B cell (primary cell): ENCODE results near the gene LIME1. TPM values are rescaled to one million over a fixed set of nuclear protein-coding genes. Genes with fewer than 3 reads are reported as not detected.

Source experiments
- ATAC-seq: fragments of 200-7000 bp; cut with Tn5 transposase; one replicate; pipeline ENCODE4 v1.10.0; 2021; ENCODE audit warnings: low read depth, mild to moderate bottlenecking, moderate number of reproducible peaks, moderate library complexity
- CTCF ChIA-PET: fragments of 350-600 bp; sonication (Branson Sonifier 250); formaldehyde crosslinking; loops from one replicate; lab custom pipeline; 2021; ENCODE audit warnings: antibody characterized with exemption, inconsistent platforms; lab: Charles Lee
- POLR2A ChIA-PET: fragments of 350-600 bp; sonication (Branson Sonifier 250); formaldehyde crosslinking; loops from one replicate; lab custom pipeline; 2021; ENCODE audit warnings: antibody characterized with exemption; lab: Charles Lee
- DNase-seq: peaks from one replicate; pipeline ENCODE4 v3.0.0; 2013
- H2AFZ ChIP-seq: 2 replicates; pipeline ENCODE4 v1.6.1; 2012; ENCODE audit warnings: mild to moderate bottlenecking, low read depth, low read length; ENCODE audit not compliant: insufficient read depth, poor library complexity, severe bottlenecking
- H3K27ac ChIP-seq, 2 donors: 1 replicate in 1 of 2; 2 replicates in 1 of 2; pipeline ENCODE4 v1.5.1; 2012 to 2013; ENCODE audit warnings: low read length in 2 of 2, mild to moderate bottlenecking in 2 of 2, moderate library complexity in 1 of 2
- H3K27me3 ChIP-seq, 4 experiments: fragments of 200-600 bp in 1 of 4; sonication (generic) in 1 of 4; replicated peaks in 1 of 4; 1 replicate in 2 of 4; 2 replicates in 2 of 4; pipeline versions ENCODE4 v1.6.1 to v1.7.0; 2013 to 2016; ENCODE audit warnings: low read length in 3 of 4, mild to moderate bottlenecking in 2 of 4, mixed read lengths in 1 of 4, moderate library complexity in 1 of 4; ENCODE audit not compliant: insufficient read depth in 4 of 4, control insufficient read depth in 3 of 4; ENCODE audit errors: control extremely low read depth in 1 of 4
- H3K36me3 ChIP-seq, 2 experiments: replicated peaks in 1 of 2; 1 replicate in 1 of 2; 2 replicates in 1 of 2; pipeline versions ENCODE4 v1.6.1 to v1.7.1; 2013; ENCODE audit warnings: low read length in 1 of 2; ENCODE audit not compliant: insufficient read depth in 2 of 2, control insufficient read depth in 1 of 2; ENCODE audit errors: control extremely low read depth in 1 of 2, extremely low read depth in 1 of 2
- H3K4me1 ChIP-seq, 2 donors: fragments of 200-600 bp in 1 of 2; sonication (generic) in 1 of 2; 1 replicate in 1 of 2; 2 replicates in 1 of 2; pipeline versions ENCODE4 v1.5.1 to v1.6.1; 2013 to 2017; ENCODE audit warnings: low read length in 2 of 2; ENCODE audit not compliant: control insufficient read depth in 2 of 2, insufficient read depth in 2 of 2
- H3K4me2 ChIP-seq: replicated peaks from 2 replicates; pipeline ENCODE3; 2012; ENCODE audit warnings: mild to moderate bottlenecking, low read depth, low read length; ENCODE audit not compliant: poor library complexity, severe bottlenecking
- H3K4me3 ChIP-seq, 5 experiments: fragments of 200-600 bp in 1 of 5; sonication (generic) in 1 of 5; 1 replicate in 3 of 5; 2 replicates in 2 of 5; pipeline versions ENCODE4 v1.5.1 to v1.7.0; 2011 to 2016; ENCODE audit warnings: low read length in 4 of 5, mild to moderate bottlenecking in 4 of 5, low read depth in 2 of 5, control low read depth in 1 of 5, moderate library complexity in 1 of 5; ENCODE audit not compliant: insufficient read depth in 1 of 5; ENCODE audit errors: control extremely low read depth in 1 of 5, extremely low read depth in 1 of 5
- H3K79me2 ChIP-seq: fragments of 200-600 bp; sonication (generic); one replicate; pipeline ENCODE4 v1.6.0; 2016; ENCODE audit warnings: low read length; ENCODE audit not compliant: control insufficient read depth, insufficient read depth
- H3K9ac ChIP-seq: fragments of 200-600 bp; sonication (generic); 2 replicates; pipeline ENCODE4 v1.6.1; 2017; ENCODE audit warnings: mild to moderate bottlenecking, low read length, moderate library complexity
- H3K9me3 ChIP-seq, 3 donors: one replicate each; pipeline versions ENCODE4 v1.6.1 to v1.7.1; 2013; ENCODE audit warnings: low read length in 2 of 3; ENCODE audit not compliant: control insufficient read depth in 2 of 3, insufficient read depth in 1 of 3; ENCODE audit errors: control extremely low read depth in 1 of 3
- H4K20me1 ChIP-seq: 2 replicates; pipeline ENCODE4 v1.6.0; 2012; ENCODE audit warnings: mild to moderate bottlenecking, low read length; ENCODE audit not compliant: insufficient read depth, control insufficient read depth, poor library complexity, severe bottlenecking
- H3K27ac Mint-ChIP-seq: one replicate; pipeline ENCODE4 v1.8.0; 2021; ENCODE audit warnings: mixed read lengths
- H3K27me3 Mint-ChIP-seq: one replicate; pipeline ENCODE4 v1.8.0; 2021; ENCODE audit warnings: mixed read lengths
- H3K4me1 Mint-ChIP-seq: one replicate; pipeline ENCODE4 v1.8.0; 2021; ENCODE audit warnings: mixed read lengths
- H3K4me3 Mint-ChIP-seq: one replicate; pipeline ENCODE4 v1.8.0; 2021; ENCODE audit warnings: mixed read lengths
- H3K9me3 Mint-ChIP-seq: one replicate; pipeline ENCODE4 v1.8.0; 2022; ENCODE audit warnings: mixed read lengths; ENCODE audit not compliant: insufficient read depth
- EZH2 ChIP-seq: IDR thresholded peaks from 2 replicates; pipeline ENCODE4 v1.6.1; 2012; ENCODE audit warnings: borderline replicate concordance, low read depth, mild to moderate bottlenecking, moderate library complexity, low read length; ENCODE audit not compliant: insufficient read depth, poor library complexity, severe bottlenecking
- WGBS: methylation state at CpG from one replicate; pipeline ENCODE4 v1.1.5; 2013; ENCODE audit warnings: missing lambda C conversion rate; ENCODE audit not compliant: insufficient coverage; 5-methylcytosine and 5-hydroxymethylcytosine counted together
- intact Hi-C: fragments of 100-400 bp; cut with micrococcal nuclease; formaldehyde crosslinking; loops from one replicate; pipeline ENCODE4 v1.10.0; 2022
- polyA plus RNA-seq: library from polyadenylated mRNA; depleted of rRNA; stranded (reverse); fragments of >200 nt; gene quantifications from 2 replicates; pipeline ENCODE4 v1.2.3, GENCODE V29; 2012
- total RNA-seq, 2 donors: library from RNA; stranded (reverse); fragments of 120-200 nt in 1 of 2; gene quantifications; 1 replicate in 1 of 2; 2 replicates in 1 of 2; pipeline versions ENCODE4 v1.2.3 to v1.2.4, GENCODE V29; 2013 to 2022
- TF ChIP-seq, protein P1 (sequence below): fragments of 200-600 bp; IDR thresholded peaks from one replicate; pipeline ENCODE4 v1.8.0; 2022; ENCODE audit warnings: antibody characterized with exemption, mild to moderate bottlenecking

LIME1 gene
- total and polyA plus RNA-seq, 2 donors (not counting 1 experiment from before 2014, with no cell fraction given) = 14.5 to 95.2 TPM

DNA sequence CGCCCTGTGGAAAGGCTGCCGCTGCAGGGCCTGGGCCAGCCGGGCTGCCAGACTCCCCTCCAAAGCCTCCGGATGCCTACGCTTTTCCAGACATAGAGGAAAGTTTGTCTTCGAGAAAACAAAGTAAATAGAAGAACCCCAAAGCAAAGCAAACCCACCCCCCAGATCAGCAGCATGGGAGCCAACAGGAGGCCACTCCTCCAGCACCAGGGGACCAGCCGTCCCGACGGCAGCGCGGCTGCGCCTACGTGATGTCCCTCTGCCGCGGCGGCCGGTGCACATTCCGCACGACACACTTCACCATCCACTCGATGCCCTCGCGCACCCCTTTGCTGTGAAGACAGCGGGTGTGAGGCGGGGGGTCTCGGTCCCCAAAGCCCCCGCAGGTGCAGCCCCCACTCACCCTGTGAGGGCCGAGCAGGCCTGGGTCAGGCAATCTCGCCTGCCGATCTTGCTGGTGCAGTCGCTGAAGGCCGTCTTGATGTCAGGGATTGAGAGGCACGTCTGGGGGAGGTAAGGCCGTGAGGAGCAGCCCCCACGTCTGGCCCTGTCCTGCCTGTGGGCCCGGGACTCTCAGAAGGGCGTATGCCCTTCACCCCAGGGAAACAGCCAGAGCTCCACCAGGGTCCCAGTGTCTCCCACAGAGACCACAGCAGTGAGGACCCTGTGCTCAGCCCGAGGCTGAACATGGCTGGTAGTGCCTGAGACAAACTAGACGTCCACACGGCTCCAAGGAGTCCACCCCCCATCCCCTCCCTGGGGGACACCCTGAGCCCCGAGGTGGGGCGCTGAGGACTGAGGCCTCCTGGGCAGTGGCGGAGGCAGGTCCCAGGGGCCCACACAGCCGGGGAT lies 36.0 kb upstream of the LIME1 start:
- POLR2A ChIA-PET = no interaction called here
- H3K9me3 Mint-ChIP-seq = no peaks in the 10 kb centered on the region
- CTCF ChIA-PET = no interaction called here
- no peak overlapping the region for H3K4me2 ChIP-seq
- H3K27me3 Mint-ChIP-seq = no peaks in the 10 kb centered on the region
- peaks cover 99% of the 10 kb centered on the region for H4K20me1 ChIP-seq
- WGBS = 98% methylated on average over 36 of the region's 43 CpGs
- H3K79me2 ChIP-seq = peaks cover 80% of the 10 kb centered on the region
- H3K27ac ChIP-seq = no peak overlapping the region
- H3K27ac Mint-ChIP-seq = no peak overlapping the region
- no peak for TF ChIP-seq EZH2
- TF ChIP-seq, protein P1, sequence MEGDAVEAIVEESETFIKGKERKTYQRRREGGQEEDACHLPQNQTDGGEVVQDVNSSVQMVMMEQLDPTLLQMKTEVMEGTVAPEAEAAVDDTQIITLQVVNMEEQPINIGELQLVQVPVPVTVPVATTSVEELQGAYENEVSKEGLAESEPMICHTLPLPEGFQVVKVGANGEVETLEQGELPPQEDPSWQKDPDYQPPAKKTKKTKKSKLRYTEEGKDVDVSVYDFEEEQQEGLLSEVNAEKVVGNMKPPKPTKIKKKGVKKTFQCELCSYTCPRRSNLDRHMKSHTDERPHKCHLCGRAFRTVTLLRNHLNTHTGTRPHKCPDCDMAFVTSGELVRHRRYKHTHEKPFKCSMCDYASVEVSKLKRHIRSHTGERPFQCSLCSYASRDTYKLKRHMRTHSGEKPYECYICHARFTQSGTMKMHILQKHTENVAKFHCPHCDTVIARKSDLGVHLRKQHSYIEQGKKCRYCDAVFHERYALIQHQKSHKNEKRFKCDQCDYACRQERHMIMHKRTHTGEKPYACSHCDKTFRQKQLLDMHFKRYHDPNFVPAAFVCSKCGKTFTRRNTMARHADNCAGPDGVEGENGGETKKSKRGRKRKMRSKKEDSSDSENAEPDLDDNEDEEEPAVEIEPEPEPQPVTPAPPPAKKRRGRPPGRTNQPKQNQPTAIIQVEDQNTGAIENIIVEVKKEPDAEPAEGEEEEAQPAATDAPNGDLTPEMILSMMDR = no peak
- H3K4me3 ChIP-seq = no peak overlapping the region
- intact Hi-C loops = no loop called here
- no peak overlapping the region for H2AFZ ChIP-seq
- no peaks in the 10 kb centered on the region for H3K9me3 ChIP-seq
- no peak overlapping the region for H3K4me3 Mint-ChIP-seq
- ATAC-seq (no peak), DNase-seq (peak; percentile 10)
- H3K9ac ChIP-seq = no peak overlapping the region
- H3K27me3 ChIP-seq = peaks cover 0 to 3% (median 0%) of the 10 kb centered on the region in 4 experiments
- peaks cover 16% of the 10 kb centered on the region for H3K4me1 Mint-ChIP-seq
- H3K4me1 ChIP-seq = peaks cover 18% of the 10 kb centered on the region in 2 donors
- peaks cover 0 to 16% of the 10 kb centered on the region in 2 experiments for H3K36me3 ChIP-seq

DNA sequence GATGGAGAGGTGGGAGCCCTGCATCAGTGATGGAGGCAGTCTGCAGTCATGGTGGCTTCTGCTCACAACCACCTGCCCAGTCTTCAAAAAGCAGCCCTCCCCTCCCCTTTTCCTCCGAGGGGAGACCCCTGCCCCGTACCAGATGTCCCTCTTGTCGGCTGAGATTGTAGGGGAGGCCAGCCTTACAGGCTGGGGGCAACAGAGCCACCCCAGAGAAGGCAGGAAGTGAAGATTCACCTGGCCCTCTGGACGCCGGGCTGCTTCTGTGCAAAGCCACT lies 35.5 kb upstream of the LIME1 start:
- peaks cover 99% of the 10 kb centered on the region for H4K20me1 ChIP-seq
- DNase-seq (no peak), ATAC-seq (no peak)
- no peak overlapping the region for H3K4me2 ChIP-seq
- no peaks in the 10 kb centered on the region for H3K9me3 Mint-ChIP-seq
- peaks cover 0 to 3% (median 0%) of the 10 kb centered on the region in 4 experiments for H3K27me3 ChIP-seq
- H3K9me3 ChIP-seq = no peaks in the 10 kb centered on the region
- H3K27ac ChIP-seq = no peak overlapping the region
- H3K27ac Mint-ChIP-seq = no peak overlapping the region
- H3K4me3 Mint-ChIP-seq = no peak overlapping the region
- TF ChIP-seq, protein P1 = no peak
- no peak for TF ChIP-seq EZH2
- no peak overlapping the region for H3K9ac ChIP-seq
- H3K4me3 ChIP-seq = no peak overlapping the region
- H3K36me3 ChIP-seq = peaks cover 0 to 21% of the 10 kb centered on the region in 2 experiments
- H2AFZ ChIP-seq = no peak overlapping the region
- H3K27me3 Mint-ChIP-seq = no peaks in the 10 kb centered on the region
- H3K4me1 Mint-ChIP-seq = peaks cover 16% of the 10 kb centered on the region
- peaks cover 17 to 18% of the 10 kb centered on the region in 2 donors for H3K4me1 ChIP-seq
- ChIA-PET POLR2A (no interaction called here), CTCF (no interaction called here)
- 84% methylated on average over 5 of the region's 5 CpGs for WGBS
- H3K79me2 ChIP-seq = peaks cover 86% of the 10 kb centered on the region
- intact Hi-C loops = no loop called here
